ENCODE results near the gene CEP68. TPM values are rescaled to one million over a fixed set of nuclear protein-coding genes. Genes with fewer than 3 reads are reported as not detected.
A peak's percentile ranks its signal among the peaks of the same experiment; 100 is the strongest.

CEP68 gene
- total RNA-seq, 1 experiment from 2014 or later = 11.2 TPM

DNA sequence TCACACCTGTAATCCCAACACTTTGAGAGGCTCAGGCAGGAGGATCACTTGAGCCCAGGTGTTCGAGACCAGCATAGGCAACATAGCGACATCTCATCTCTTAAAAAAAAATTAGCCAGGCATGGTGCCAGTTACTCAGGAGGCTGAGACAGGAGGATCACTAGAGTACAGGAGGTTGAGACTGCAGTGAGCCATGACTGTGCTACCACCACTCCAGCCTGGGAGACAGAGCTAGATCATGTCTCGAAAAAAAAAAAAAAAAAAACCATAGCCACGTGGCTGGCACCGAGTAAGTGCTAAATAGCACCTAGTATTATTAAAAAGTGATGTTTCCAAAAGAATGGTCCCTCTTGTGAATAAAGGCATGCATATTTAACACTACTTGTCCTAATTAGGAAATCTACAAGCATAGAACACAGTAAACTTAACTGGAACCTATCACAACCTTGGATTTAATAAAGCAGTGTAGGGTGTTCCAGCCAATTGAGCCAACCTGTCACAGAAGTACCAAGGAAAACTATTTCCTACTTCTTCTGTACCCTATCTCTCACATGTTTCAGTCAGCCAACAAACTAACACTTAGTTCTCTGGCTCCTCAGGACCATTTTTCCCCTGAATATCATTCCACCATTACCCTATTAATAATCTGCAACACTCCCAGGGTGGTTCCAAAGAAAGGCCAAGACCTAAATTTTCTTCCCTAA, 64.9 kb downstream of the CEP68 start:
- Histone ChIP-seq H3K27ac (ENCODE audit: low read depth, low read length) (no peak overlapping the region), H3K79me2 (ENCODE audit: insufficient read depth, low read length) (peaks cover 100% of the 10 kb centered on the region), H3K4me2 (ENCODE audit: low read length) (no peak overlapping the region), H3K36me3 (ENCODE audit: control insufficient read depth in 1 of 2, insufficient read depth in 2 of 2, low read length in 2 of 2) (no peaks in the 10 kb centered on the region), H3K9me2 (ENCODE audit: insufficient read depth) (no peaks in the 10 kb centered on the region), H3K4me1 (ENCODE audit: control insufficient read depth in 1 of 2, insufficient read depth in 2 of 2, low read length in 2 of 2) (peaks cover 15 to 22% of the 10 kb centered on the region in 2 experiments), H3K9ac (ENCODE audit: low read length) (no peak overlapping the region), H3K27me3 (ENCODE audit: insufficient read depth, low read length) (no peaks in the 10 kb centered on the region), H2AFZ (ENCODE audit: low read depth, low read length, poor library complexity, severe bottlenecking) (no peak overlapping the region), H3K4me3 (replicated peaks in 1 of 2; ENCODE audit: low read depth in 1 of 2, low read length in 2 of 2) (no peak overlapping the region), H4K20me1 (ENCODE audit: insufficient read depth) (peaks cover 22% of the 10 kb centered on the region; the same call in 1 of the 2 replicates), H3K9me3 (ENCODE audit: control insufficient read depth in 1 of 2, insufficient read depth in 1 of 2, low read depth in 1 of 2, low read length in 2 of 2) (no peaks in the 10 kb centered on the region)
- intact Hi-C loops (cut with micrococcal nuclease) = no loop called here
- ChIA-PET RAD21 (ENCODE audit: low non-redundant PET in 1 of 2, low total read pairs in 2 of 2, uncharacterized antibody in 2 of 2, unreplicated experiment in 2 of 2) (no interaction called here), CTCF (interaction anchor here (1.2 kb wide), 1 partner anchor 12 kb away, joined by 4 read pairs; no protein-coding TSS in a partner anchor), POLR2A (interaction anchor here (3.3 kb wide), 1 partner anchor 9 kb away, joined by 12 read pairs; the partner anchor contains the start of gene RAB1A)
- ATAC-seq (no peak), DNase-seq (ENCODE audit: low read depth, low spot score) (no peak)
- TF ChIP-seq YY1 (IDR thresholded peaks at IDR 0.05; ENCODE audit: extremely low read depth, insufficient replicate concordance, low read depth, low read length) (no peak), EZH2phosphoT487 (IDR thresholded peaks at IDR 0.05; ENCODE audit: borderline replicate concordance) (no peak)
- TF ChIP-seq, protein P1, sequence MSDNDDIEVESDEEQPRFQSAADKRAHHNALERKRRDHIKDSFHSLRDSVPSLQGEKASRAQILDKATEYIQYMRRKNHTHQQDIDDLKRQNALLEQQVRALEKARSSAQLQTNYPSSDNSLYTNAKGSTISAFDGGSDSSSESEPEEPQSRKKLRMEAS (IDR thresholded peaks at IDR 0.05) = no peak
- TF ChIP-seq, protein P2, sequence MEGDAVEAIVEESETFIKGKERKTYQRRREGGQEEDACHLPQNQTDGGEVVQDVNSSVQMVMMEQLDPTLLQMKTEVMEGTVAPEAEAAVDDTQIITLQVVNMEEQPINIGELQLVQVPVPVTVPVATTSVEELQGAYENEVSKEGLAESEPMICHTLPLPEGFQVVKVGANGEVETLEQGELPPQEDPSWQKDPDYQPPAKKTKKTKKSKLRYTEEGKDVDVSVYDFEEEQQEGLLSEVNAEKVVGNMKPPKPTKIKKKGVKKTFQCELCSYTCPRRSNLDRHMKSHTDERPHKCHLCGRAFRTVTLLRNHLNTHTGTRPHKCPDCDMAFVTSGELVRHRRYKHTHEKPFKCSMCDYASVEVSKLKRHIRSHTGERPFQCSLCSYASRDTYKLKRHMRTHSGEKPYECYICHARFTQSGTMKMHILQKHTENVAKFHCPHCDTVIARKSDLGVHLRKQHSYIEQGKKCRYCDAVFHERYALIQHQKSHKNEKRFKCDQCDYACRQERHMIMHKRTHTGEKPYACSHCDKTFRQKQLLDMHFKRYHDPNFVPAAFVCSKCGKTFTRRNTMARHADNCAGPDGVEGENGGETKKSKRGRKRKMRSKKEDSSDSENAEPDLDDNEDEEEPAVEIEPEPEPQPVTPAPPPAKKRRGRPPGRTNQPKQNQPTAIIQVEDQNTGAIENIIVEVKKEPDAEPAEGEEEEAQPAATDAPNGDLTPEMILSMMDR (IDR thresholded peaks at IDR 0.05 in 2 of 3, conservative IDR thresholded peaks at IDR 0.05 in 1 of 3; ENCODE audit: borderline replicate concordance in 1 of 3, insufficient read depth in 1 of 3, low read depth in 2 of 3, low read length in 2 of 3) = no peak
- TSS peak; percentile 2 for BruUV-seq (replicated peaks)

DNA sequence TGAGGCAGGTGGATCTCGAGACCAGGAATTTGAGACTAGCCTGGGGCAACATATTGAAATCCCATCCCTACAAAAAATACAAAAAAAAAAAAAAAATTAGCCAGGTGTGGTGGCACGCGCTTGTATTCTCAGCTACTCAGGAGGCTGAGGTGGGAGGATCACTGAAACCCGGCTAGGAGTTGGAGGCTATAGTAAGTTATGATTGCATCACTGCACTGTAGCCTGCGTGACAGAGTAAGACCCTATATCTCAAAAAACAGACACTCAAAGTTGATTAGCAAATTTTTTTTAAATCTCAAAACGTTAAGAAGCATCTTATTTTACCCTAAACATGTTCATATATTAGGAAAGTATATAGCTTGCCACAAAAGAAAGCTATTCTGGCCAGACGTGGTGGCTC, 66.1 kb downstream of the CEP68 start:
- Histone ChIP-seq H2AFZ (ENCODE audit: low read depth, low read length, poor library complexity, severe bottlenecking) (no peak overlapping the region), H3K9ac (ENCODE audit: low read length) (no peak overlapping the region), H3K9me2 (ENCODE audit: insufficient read depth) (no peaks in the 10 kb centered on the region), H3K4me1 (ENCODE audit: control insufficient read depth in 1 of 2, insufficient read depth in 2 of 2, low read length in 2 of 2) (peaks cover 27 to 34% of the 10 kb centered on the region in 2 experiments), H3K79me2 (ENCODE audit: insufficient read depth, low read length) (peaks cover 100% of the 10 kb centered on the region), H3K4me2 (ENCODE audit: low read length) (no peak overlapping the region), H3K36me3 (ENCODE audit: control insufficient read depth in 1 of 2, insufficient read depth in 2 of 2, low read length in 2 of 2) (no peaks in the 10 kb centered on the region), H3K4me3 (replicated peaks in 1 of 2; ENCODE audit: low read depth in 1 of 2, low read length in 2 of 2) (no peak overlapping the region), H4K20me1 (ENCODE audit: insufficient read depth) (peaks cover 22% of the 10 kb centered on the region; the same call in 1 of the 2 replicates), H3K9me3 (ENCODE audit: control insufficient read depth in 1 of 2, insufficient read depth in 1 of 2, low read depth in 1 of 2, low read length in 2 of 2) (no peaks in the 10 kb centered on the region), H3K27ac (ENCODE audit: low read depth, low read length) (no peak overlapping the region), H3K27me3 (ENCODE audit: insufficient read depth, low read length) (no peaks in the 10 kb centered on the region)
- CTCF ChIA-PET = no interaction called here
- RAD21 ChIA-PET (ENCODE audit: low non-redundant PET in 1 of 2, low total read pairs in 2 of 2, uncharacterized antibody in 2 of 2, unreplicated experiment in 2 of 2) = no interaction called here
- intact Hi-C loops (cut with micrococcal nuclease) = no loop called here
- no peak for DNase-seq (ENCODE audit: low read depth, low spot score)
- no TSS peak for BruUV-seq (replicated peaks)
- POLR2A ChIA-PET = interaction anchor here (0.8 to 3.3 kb wide), 2 partner anchors 8 to 18 kb away, joined by 3 to 12 read pairs; partner anchors contain the start of gene RAB1A
- no peak for ATAC-seq
- TF ChIP-seq TCF7L2 (IDR thresholded peaks at IDR 0.05; ENCODE audit: borderline replicate concordance, extremely low read depth, insufficient read depth, insufficient read length) (no peak), POLR2AphosphoS5 (IDR thresholded peaks at IDR 0.05; ENCODE audit: low read depth, low read length) (no peak), SIN3A (IDR thresholded peaks at IDR 0.05; ENCODE audit: low read depth) (no peak), FOSL1 (IDR thresholded peaks at IDR 0.05; ENCODE audit: low read depth) (no peak), EGR1 (IDR thresholded peaks at IDR 0.05; ENCODE audit: low read depth) (no peak), RAD21 (IDR thresholded peaks at IDR 0.05; ENCODE audit: low read depth) (no peak)
- TF ChIP-seq, protein P1 (IDR thresholded peaks at IDR 0.05) = no peak
- TF ChIP-seq, protein P2 (IDR thresholded peaks at IDR 0.05 in 2 of 3, conservative IDR thresholded peaks at IDR 0.05 in 1 of 3; ENCODE audit: borderline replicate concordance in 1 of 3, insufficient read depth in 1 of 3, low read depth in 2 of 3, low read length in 2 of 3) = no peak
